ENCODE data around the gene CCDC146. TPM values are rescaled to one million over a fixed set of nuclear protein-coding genes. Genes with fewer than 3 reads are reported as not detected.
"Not testable (repeated sequence)": the region's sequence is repeated elsewhere in the genome, so short reads cannot be mapped to it uniquely, and the experiment has no call there.

Gene CCDC146
- total RNA-seq, 1 experiment from 2014 or later: 1.1 TPM

DNA sequence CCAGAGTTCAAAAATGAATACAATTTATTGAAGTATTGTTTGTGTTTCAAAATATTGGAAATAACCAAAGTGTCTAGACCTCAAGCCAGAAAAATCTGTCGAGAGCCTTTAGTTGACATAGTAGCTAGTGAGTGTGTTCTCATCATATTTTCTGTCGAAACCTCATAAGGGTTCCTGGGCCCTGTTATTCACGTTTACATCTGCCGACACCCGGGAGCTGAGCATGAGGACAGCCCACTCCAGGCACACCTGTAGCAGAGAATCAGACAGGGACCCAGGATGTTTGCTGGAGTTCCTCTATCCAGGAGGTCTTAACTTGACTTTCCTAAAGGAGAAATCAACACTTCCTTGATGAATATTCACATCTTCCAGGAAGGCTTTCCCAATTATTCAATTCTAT lies 149.4 kb downstream of the CCDC146 start:
- Mint-ChIP-seq H3K9me3 (no peaks in the 10 kb centered on the region), H3K27me3 (ENCODE audit: low read depth) (no peaks in the 10 kb centered on the region), H3K4me1 (no peaks in the 10 kb centered on the region), H3K4me3 (no peak overlapping the region), H3K36me3 (no peaks in the 10 kb centered on the region), H3K27ac (no peak overlapping the region)
- no peak for ATAC-seq
- ChIA-PET CTCF (interaction anchor here (2.7 kb wide), 1 partner anchor 25 kb away, joined by 11 read pairs; no protein-coding TSS in a partner anchor), POLR2A (no interaction called here)
- DNase-seq (ENCODE audit: low spot score): no peak
- TF ChIP-seq, protein P1, sequence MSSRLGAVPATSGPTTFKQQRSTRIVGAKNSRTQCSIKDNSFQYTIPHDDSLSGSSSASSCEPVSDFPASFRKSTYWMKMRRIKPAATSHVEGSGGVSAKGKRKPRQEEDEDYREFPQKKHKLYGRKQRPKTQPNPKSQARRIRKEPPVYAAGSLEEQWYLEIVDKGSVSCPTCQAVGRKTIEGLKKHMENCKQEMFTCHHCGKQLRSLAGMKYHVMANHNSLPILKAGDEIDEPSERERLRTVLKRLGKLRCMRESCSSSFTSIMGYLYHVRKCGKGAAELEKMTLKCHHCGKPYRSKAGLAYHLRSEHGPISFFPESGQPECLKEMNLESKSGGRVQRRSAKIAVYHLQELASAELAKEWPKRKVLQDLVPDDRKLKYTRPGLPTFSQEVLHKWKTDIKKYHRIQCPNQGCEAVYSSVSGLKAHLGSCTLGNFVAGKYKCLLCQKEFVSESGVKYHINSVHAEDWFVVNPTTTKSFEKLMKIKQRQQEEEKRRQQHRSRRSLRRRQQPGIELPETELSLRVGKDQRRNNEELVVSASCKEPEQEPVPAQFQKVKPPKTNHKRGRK (CRISPR knock-in tag; IDR thresholded peaks at IDR 0.05; ENCODE audit: borderline replicate concordance): no peak
- no peak for TF ChIP-seq EMX1 (CRISPR knock-in tag; IDR thresholded peaks at IDR 0.05)
- no peak for TF ChIP-seq JUN (CRISPR knock-in tag; IDR thresholded peaks at IDR 0.05)
- TF ChIP-seq, protein P2, sequence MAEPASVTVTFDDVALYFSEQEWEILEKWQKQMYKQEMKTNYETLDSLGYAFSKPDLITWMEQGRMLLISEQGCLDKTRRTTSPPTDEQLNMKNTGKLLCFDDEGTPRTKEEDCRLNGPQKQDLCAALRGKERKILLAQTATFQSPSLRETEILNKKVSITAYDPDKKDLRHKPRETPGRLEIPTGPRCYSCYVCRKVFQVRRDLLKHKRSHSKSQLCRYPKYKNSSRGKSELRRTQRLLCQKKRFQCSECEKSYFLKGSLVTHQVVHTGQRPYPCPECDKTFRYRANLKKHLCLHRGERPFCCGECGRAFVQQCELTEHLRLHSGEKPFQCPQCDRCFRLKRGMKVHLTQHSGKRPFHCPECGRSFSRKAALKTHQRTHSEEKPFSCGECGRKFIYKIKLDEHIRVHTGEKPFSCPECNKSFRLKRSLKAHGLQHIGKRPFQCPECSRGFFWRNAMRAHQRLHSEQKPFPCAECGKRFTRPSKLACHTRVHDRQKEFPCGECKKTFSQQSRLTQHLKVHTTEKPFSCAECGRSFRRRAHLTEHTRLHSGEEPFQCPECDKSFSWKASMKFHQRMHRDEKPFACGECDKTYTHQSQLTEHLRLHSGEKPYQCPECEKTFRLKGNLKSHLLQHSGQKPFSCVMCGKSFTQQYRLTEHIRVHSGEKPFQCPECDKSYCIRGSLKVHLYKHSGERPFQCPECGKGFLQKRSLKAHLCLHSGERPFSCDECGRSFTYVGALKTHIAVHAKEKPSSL (CRISPR knock-in tag; conservative IDR thresholded peaks at IDR 0.05): no peak

DNA sequence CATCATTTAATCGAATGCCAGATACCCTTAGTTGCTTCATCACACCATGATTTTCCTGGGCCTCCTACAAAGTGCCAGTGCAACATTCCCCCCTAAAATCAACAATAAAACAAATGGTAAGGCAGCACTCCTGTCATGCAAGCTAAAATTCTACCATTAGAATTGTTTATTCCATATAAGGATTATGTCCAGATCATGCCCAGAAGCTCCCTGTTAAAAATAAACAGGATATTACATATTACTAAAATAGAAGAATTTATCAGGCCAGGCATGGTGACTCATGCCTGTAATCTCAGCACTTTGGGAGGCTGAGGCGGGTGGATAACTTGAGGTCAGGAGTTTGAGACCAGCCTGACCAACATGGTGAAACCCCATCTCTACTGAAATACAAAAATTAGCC lies 153.2 kb downstream of the CCDC146 start:
- H3K27ac Mint-ChIP-seq; DNase-seq (ENCODE audit: low spot score); H3K9me3 Mint-ChIP-seq; H3K4me3 Mint-ChIP-seq; ATAC-seq; H3K36me3 Mint-ChIP-seq; H3K4me1 Mint-ChIP-seq; CTCF ChIA-PET; H3K27me3 Mint-ChIP-seq (ENCODE audit: low read depth); POLR2A ChIA-PET: not testable (repeated sequence)

DNA sequence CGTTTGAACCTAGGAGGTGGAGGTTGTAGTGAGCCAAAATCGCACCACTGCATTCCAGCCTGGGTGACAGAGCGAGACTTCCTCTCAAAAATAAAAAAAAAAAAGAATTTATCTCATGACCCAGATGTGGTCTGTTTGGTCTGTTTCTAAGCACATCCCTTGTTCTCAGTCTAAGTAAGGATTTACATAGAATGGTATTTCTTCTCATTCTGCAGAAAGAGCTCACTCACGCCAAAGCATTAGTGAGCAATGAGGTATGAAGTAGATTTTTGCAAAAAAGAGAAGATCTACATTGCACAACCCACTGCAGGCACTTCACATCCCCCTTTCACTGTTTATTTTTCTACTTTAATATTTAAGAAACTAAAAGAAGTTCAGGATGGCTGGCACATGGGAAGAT lies 153.7 kb downstream of the CCDC146 start:
- ChIA-PET CTCF (no interaction called here), POLR2A (no interaction called here)
- H3K27ac Mint-ChIP-seq: no peak overlapping the region
- no peaks in the 10 kb centered on the region for H3K36me3 Mint-ChIP-seq
- no peaks in the 10 kb centered on the region for H3K9me3 Mint-ChIP-seq
- peaks cover 5% of the 10 kb centered on the region; the same call in 1 of the 2 replicates for H3K4me1 Mint-ChIP-seq
- no peak overlapping the region for H3K4me3 Mint-ChIP-seq
- ATAC-seq (no peak), DNase-seq (ENCODE audit: low spot score) (no peak)
- TF ChIP-seq NFYB (CRISPR knock-in tag; conservative IDR thresholded peaks at IDR 0.05; ENCODE audit: low read depth): no peak
- TF ChIP-seq, protein P3, sequence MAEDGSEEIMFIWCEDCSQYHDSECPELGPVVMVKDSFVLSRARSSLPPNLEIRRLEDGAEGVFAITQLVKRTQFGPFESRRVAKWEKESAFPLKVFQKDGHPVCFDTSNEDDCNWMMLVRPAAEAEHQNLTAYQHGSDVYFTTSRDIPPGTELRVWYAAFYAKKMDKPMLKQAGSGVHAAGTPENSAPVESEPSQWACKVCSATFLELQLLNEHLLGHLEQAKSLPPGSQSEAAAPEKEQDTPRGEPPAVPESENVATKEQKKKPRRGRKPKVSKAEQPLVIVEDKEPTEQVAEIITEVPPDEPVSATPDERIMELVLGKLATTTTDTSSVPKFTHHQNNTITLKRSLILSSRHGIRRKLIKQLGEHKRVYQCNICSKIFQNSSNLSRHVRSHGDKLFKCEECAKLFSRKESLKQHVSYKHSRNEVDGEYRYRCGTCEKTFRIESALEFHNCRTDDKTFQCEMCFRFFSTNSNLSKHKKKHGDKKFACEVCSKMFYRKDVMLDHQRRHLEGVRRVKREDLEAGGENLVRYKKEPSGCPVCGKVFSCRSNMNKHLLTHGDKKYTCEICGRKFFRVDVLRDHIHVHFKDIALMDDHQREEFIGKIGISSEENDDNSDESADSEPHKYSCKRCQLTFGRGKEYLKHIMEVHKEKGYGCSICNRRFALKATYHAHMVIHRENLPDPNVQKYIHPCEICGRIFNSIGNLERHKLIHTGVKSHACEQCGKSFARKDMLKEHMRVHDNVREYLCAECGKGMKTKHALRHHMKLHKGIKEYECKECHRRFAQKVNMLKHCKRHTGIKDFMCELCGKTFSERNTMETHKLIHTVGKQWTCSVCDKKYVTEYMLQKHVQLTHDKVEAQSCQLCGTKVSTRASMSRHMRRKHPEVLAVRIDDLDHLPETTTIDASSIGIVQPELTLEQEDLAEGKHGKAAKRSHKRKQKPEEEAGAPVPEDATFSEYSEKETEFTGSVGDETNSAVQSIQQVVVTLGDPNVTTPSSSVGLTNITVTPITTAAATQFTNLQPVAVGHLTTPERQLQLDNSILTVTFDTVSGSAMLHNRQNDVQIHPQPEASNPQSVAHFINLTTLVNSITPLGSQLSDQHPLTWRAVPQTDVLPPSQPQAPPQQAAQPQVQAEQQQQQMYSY (CRISPR knock-in tag; IDR thresholded peaks at IDR 0.05): no peak
- H3K27me3 Mint-ChIP-seq (ENCODE audit: low read depth): no peaks in the 10 kb centered on the region

DNA sequence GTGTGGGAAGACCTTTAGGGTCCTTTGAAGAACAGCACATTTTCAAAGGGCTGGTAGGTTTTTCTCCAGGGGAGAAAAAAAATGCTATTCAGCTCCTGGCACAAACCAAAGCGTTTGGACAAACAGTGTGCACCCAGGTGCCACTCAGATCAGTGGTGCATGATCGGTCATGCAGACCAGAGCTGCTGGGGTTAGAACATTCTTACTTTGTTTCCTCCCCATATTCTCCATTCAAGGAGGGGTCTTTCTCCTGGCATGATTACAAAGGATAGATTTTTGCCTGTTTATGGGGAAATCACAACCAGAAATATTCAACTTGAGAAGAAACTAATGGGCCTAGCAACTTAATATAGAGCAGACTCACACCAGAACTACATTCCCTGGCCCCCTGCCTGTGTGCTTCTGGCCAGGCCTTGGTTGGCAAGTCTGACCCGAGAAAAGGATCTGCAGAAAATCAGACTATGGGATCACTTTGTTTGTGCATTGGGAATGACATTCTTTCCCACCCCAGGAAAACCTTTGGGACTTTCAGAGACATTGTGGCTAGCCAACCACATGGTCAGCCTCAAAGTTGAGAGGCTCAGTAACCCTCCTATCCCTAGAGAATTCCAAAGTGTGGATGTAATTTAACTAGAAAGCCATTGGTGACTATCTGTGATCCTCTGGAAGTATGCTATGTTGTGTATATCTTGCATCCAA lies 159.5 kb downstream of the CCDC146 start:
- ChIA-PET POLR2A (no interaction called here), CTCF (interaction anchor here (2.0 kb wide), 1 partner anchor 35 kb away, joined by 7 read pairs; no protein-coding TSS in a partner anchor)
- H3K9me3 Mint-ChIP-seq: peaks cover 5% of the 10 kb centered on the region

More for the DNA sequence above, 159.5 kb downstream of the CCDC146 start:
- TF ChIP-seq ZNF232 (CRISPR knock-in tag; IDR thresholded peaks at IDR 0.05) (no peak), GTF2I (CRISPR knock-in tag; conservative IDR thresholded peaks at IDR 0.05) (no peak)
- TF ChIP-seq, protein P2 (CRISPR knock-in tag; conservative IDR thresholded peaks at IDR 0.05): no peak
- TF ChIP-seq, protein P4, sequence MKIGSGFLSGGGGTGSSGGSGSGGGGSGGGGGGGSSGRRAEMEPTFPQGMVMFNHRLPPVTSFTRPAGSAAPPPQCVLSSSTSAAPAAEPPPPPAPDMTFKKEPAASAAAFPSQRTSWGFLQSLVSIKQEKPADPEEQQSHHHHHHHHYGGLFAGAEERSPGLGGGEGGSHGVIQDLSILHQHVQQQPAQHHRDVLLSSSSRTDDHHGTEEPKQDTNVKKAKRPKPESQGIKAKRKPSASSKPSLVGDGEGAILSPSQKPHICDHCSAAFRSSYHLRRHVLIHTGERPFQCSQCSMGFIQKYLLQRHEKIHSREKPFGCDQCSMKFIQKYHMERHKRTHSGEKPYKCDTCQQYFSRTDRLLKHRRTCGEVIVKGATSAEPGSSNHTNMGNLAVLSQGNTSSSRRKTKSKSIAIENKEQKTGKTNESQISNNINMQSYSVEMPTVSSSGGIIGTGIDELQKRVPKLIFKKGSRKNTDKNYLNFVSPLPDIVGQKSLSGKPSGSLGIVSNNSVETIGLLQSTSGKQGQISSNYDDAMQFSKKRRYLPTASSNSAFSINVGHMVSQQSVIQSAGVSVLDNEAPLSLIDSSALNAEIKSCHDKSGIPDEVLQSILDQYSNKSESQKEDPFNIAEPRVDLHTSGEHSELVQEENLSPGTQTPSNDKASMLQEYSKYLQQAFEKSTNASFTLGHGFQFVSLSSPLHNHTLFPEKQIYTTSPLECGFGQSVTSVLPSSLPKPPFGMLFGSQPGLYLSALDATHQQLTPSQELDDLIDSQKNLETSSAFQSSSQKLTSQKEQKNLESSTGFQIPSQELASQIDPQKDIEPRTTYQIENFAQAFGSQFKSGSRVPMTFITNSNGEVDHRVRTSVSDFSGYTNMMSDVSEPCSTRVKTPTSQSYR (CRISPR knock-in tag; IDR thresholded peaks at IDR 0.05): no peak
- peaks cover 3% of the 10 kb centered on the region; the same call in 1 of the 2 replicates for H3K27me3 Mint-ChIP-seq (ENCODE audit: low read depth)
- H3K36me3 Mint-ChIP-seq: no peaks in the 10 kb centered on the region
- peaks cover 5% of the 10 kb centered on the region; the same call in 1 of the 2 replicates for H3K4me1 Mint-ChIP-seq
- H3K4me3 Mint-ChIP-seq: no peak overlapping the region
- no peak for ATAC-seq
- no peak for DNase-seq (ENCODE audit: low spot score)
- no peak overlapping the region for H3K27ac Mint-ChIP-seq

Data from WTC11 (cell line).